HCT116 (cell line): Measurements from ENCODE around the gene IP6K3. TPM values are rescaled to one million over a fixed set of nuclear protein-coding genes. Genes with fewer than 3 reads are reported as not detected.

Experiments
- ATAC-seq: fragments of 200-7000 bp; cut with Tn5 transposase; 2 replicates; pipeline ENCODE4 v1.9.1; 2020; ENCODE audit warnings: mild to moderate bottlenecking, moderate library complexity
- BruUV-seq: library from RNA; stranded (reverse); fragments of 400-500 nt; replicated peaks from 2 replicates; lab custom pipeline; 2021; lab: Mats Ljungman, UMichigan
- CTCF ChIA-PET: fragments of 300-600 bp; sonication (Branson Sonifier 250); formaldehyde crosslinking; loops from one replicate; lab custom pipeline; 2021; ENCODE audit warnings: antibody characterized with exemption; lab: Charles Lee
- POLR2A ChIA-PET: fragments of 300-600, 350-600 bp; sonication (Branson Sonifier 250); formaldehyde crosslinking; loops from one replicate; lab custom pipeline; 2021; ENCODE audit warnings: antibody characterized with exemption; lab: Charles Lee
- RAD21 ChIA-PET, 2 experiments: fragments of 300-600 bp; sonication (Branson Sonifier 250); formaldehyde crosslinking; loops; one replicate each; lab custom pipeline; 2023; ENCODE audit warnings: low total read pairs in 2 of 2; ENCODE audit not compliant: uncharacterized antibody in 2 of 2, unreplicated experiment in 2 of 2, low non-redundant PET in 1 of 2; lab: Charles Lee
- DNase-seq: peaks from one replicate; pipeline ENCODE4 v3.0.0-alpha.2; 2010; ENCODE audit warnings: low read depth, low spot score
- H2AFZ ChIP-seq: fragments of 200-600 bp; shearing (Covaris generic), sonication (generic); 2 replicates; pipeline ENCODE4 v1.6.1; 2017; ENCODE audit warnings: low read depth, mixed run types, mixed read lengths, antibody characterized with exemption, low read length; ENCODE audit not compliant: poor library complexity, severe bottlenecking
- H3K27ac ChIP-seq: 2 replicates; pipeline ENCODE4 v1.5.1; 2012; ENCODE audit warnings: low read depth, low read length
- H3K27me3 ChIP-seq: fragments of 200-600 bp; sonication (generic); 2 replicates; pipeline ENCODE4 v1.6.1; 2016; ENCODE audit warnings: mixed run types, low read length, mixed read lengths; ENCODE audit not compliant: insufficient read depth
- H3K36me3 ChIP-seq, 2 experiments: fragments of 200-500 bp in 1 of 2; fragments of 200-600 bp in 1 of 2; sonication (Bioruptor generic) in 1 of 2; sonication (generic) in 1 of 2; 2 replicates each; pipeline versions ENCODE4 v1.5.1 to v1.6.1; 2014 to 2016; ENCODE audit warnings: low read length in 2 of 2, inconsistent platforms in 1 of 2, mixed read lengths in 1 of 2, mixed run types in 1 of 2; ENCODE audit not compliant: insufficient read depth in 2 of 2, control insufficient read depth in 1 of 2
- H3K4me1 ChIP-seq, 2 experiments: fragments of 200-600 bp in 1 of 2; sonication (generic) in 1 of 2; 2 replicates each; pipeline versions ENCODE4 v1.5.1 to v1.6.1; 2012 to 2017; ENCODE audit warnings: low read length in 2 of 2, inconsistent platforms in 1 of 2, mild to moderate bottlenecking in 1 of 2, mixed read lengths in 1 of 2, mixed run types in 1 of 2, moderate library complexity in 1 of 2; ENCODE audit not compliant: insufficient read depth in 2 of 2, control insufficient read depth in 1 of 2
- H3K4me2 ChIP-seq: fragments of 200-600 bp; sonication (generic); 2 replicates; pipeline ENCODE4 v1.6.1; 2017; ENCODE audit warnings: mixed run types, low read length, mixed read lengths
- H3K4me3 ChIP-seq, 2 experiments: fragments of 200-600 bp in 1 of 2; sonication (generic) in 1 of 2; replicated peaks in 1 of 2; 2 replicates each; pipeline ENCODE4 v1.5.1; 2011 to 2016; ENCODE audit warnings: low read length in 2 of 2, control low read depth in 1 of 2, low read depth in 1 of 2, mild to moderate bottlenecking in 1 of 2, mixed read lengths in 1 of 2, mixed run types in 1 of 2
- H3K79me2 ChIP-seq: fragments of 200-600 bp; sonication (generic); 2 replicates; pipeline ENCODE4 v1.6.1; 2017; ENCODE audit warnings: mild to moderate bottlenecking, mixed run types, low read length, moderate library complexity, mixed read lengths; ENCODE audit not compliant: insufficient read depth
- H3K9ac ChIP-seq: fragments of 200-600 bp; sonication (generic); 2 replicates; pipeline ENCODE4 v1.6.1; 2016; ENCODE audit warnings: low read length, mixed read lengths
- H3K9me2 ChIP-seq: fragments of 200-600 bp; sonication (generic), shearing (Covaris generic); 2 replicates; pipeline ENCODE4 v1.6.1; 2017; ENCODE audit warnings: mixed run types, mild to moderate bottlenecking, moderate library complexity; ENCODE audit not compliant: insufficient read depth
- H3K9me3 ChIP-seq, 2 experiments: fragments of 200-500 bp in 1 of 2; fragments of 200-600 bp in 1 of 2; sonication (Bioruptor generic) in 1 of 2; sonication (generic) in 1 of 2; 2 replicates each; pipeline ENCODE4 v1.6.1; 2014 to 2017; ENCODE audit warnings: low read length in 2 of 2, mixed read lengths in 2 of 2, inconsistent platforms in 1 of 2, low read depth in 1 of 2, mild to moderate bottlenecking in 1 of 2, mixed run types in 1 of 2, moderate library complexity in 1 of 2; ENCODE audit not compliant: control insufficient read depth in 1 of 2, insufficient read depth in 1 of 2
- H4K20me1 ChIP-seq: fragments of 200-600 bp; sonication (generic), shearing (Covaris generic); 2 replicates; pipeline ENCODE4 v1.6.1; 2017; ENCODE audit warnings: mixed run types, mild to moderate bottlenecking, moderate library complexity; ENCODE audit not compliant: insufficient read depth
- ATF3 ChIP-seq: IDR thresholded peaks from 2 replicates; pipeline ENCODE4 v1.6.1; 2012
- CEBPB ChIP-seq: IDR thresholded peaks from 2 replicates; pipeline ENCODE4 v1.6.1; 2012; ENCODE audit warnings: low read depth
- CTCF ChIP-seq, 3 experiments: fragments of 200-600 bp in 1 of 3; sonication (generic) in 1 of 3; IDR thresholded peaks in 2 of 3; conservative IDR thresholded peaks in 1 of 3; 2 replicates each; pipeline ENCODE4 v1.5.1; 2012 to 2017; ENCODE audit warnings: low read depth in 2 of 3, low read length in 2 of 3, antibody characterized with exemption in 1 of 3, borderline replicate concordance in 1 of 3, control low read depth in 1 of 3, mild to moderate bottlenecking in 1 of 3, mixed read lengths in 1 of 3, mixed run types in 1 of 3, moderate library complexity in 1 of 3; ENCODE audit not compliant: insufficient read depth in 1 of 3
- ELF1 ChIP-seq: IDR thresholded peaks from 2 replicates; pipeline ENCODE4 v1.6.1; 2012; ENCODE audit warnings: low read depth, borderline replicate concordance
- EZH2phosphoT487 ChIP-seq: fragments of 200-600 bp; IDR thresholded peaks from 2 replicates; pipeline ENCODE4 v1.6.1; 2018; ENCODE audit warnings: antibody characterized with exemption, borderline replicate concordance
- FOSL1 ChIP-seq: IDR thresholded peaks from 2 replicates; pipeline ENCODE4 v1.6.1; 2012; ENCODE audit warnings: low read depth
- POLR2AphosphoS5 ChIP-seq: IDR thresholded peaks from 2 replicates; pipeline ENCODE4 v1.6.1; 2011; ENCODE audit warnings: mild to moderate bottlenecking, low read depth, low read length, moderate library complexity
- REST ChIP-seq: IDR thresholded peaks from 2 replicates; pipeline ENCODE4 v1.6.1; 2012; ENCODE audit warnings: low read depth
- SIN3A ChIP-seq: IDR thresholded peaks from 2 replicates; pipeline ENCODE4 v1.6.1; 2012; ENCODE audit warnings: low read depth
- SRF ChIP-seq: IDR thresholded peaks from 2 replicates; pipeline ENCODE4 v1.6.1; 2012; ENCODE audit warnings: low read depth
- ZNF274 ChIP-seq: fragments of 200-500 bp; sonication (Bioruptor generic); IDR thresholded peaks from 2 replicates; pipeline ENCODE4 v1.6.1; 2014; ENCODE audit warnings: mild to moderate bottlenecking, low read depth, low read length, inconsistent platforms
- intact Hi-C: fragments of 100-400 bp; cut with micrococcal nuclease; formaldehyde crosslinking; loops from 2 replicates; pipeline ENCODE4 v1.10.0; 2022
- total RNA-seq: library from RNA; stranded (reverse); gene quantifications from one replicate; pipeline ENCODE4 v1.2.1, GENCODE V29; 2021; ENCODE audit not compliant: unreplicated experiment

IP6K3 gene
- total RNA-seq, 1 experiment from 2014 or later = not detected

- H3K4me2 ChIP-seq = no peak overlapping the region
Observed at GRCh38 chr6:33730611-33731010, 16.1 kb downstream of the IP6K3 start.

More at GRCh38 chr6:33730611-33731010, 16.1 kb downstream of the IP6K3 start:
- no TSS peak for BruUV-seq
- H3K9ac ChIP-seq = no peak overlapping the region
- H3K36me3 ChIP-seq = no peaks in the 10 kb centered on the region
- no peak overlapping the region for H3K27ac ChIP-seq
- TF ChIP-seq SRF (no peak), POLR2AphosphoS5 (no peak), REST (no peak), FOSL1 (no peak), CEBPB (no peak), CTCF (IDR thresholded peaks at IDR 0.05 in 2 of 3, conservative IDR thresholded peaks at IDR 0.05 in 1 of 3; ENCODE audit: borderline replicate concordance in 1 of 3, insufficient read depth in 1 of 3, low read depth in 2 of 3, low read length in 2 of 3) (no peak), ATF3 (no peak), SIN3A (no peak), EZH2phosphoT487 (no peak), ZNF274 (no peak), ELF1 (no peak)
- no peaks in the 10 kb centered on the region for H3K79me2 ChIP-seq
- H4K20me1 ChIP-seq = no peaks in the 10 kb centered on the region
- ChIA-PET RAD21 (no interaction called here), CTCF (no interaction called here), POLR2A (no interaction called here)
- peaks cover 0 to 10% of the 10 kb centered on the region in 2 experiments; a peak in 2 of 4 replicates for H3K4me1 ChIP-seq
- H3K9me2 ChIP-seq = no peaks in the 10 kb centered on the region
- no peak overlapping the region for H2AFZ ChIP-seq
- H3K27me3 ChIP-seq = no peaks in the 10 kb centered on the region
- ATAC-seq (no peak), DNase-seq (no peak)
- H3K4me3 ChIP-seq = no peak overlapping the region
- no peaks in the 10 kb centered on the region for H3K9me3 ChIP-seq
- intact Hi-C loops = no loop called here
